Testis (tissue), 3 donors: ENCODE results near the gene OMA1. TPM values are rescaled to one million over a fixed set of nuclear protein-coding genes. Genes with fewer than 3 reads are reported as not detected.

Experiments used
- DNase-seq: peaks from one replicate; pipeline ENCODE4 v3.0.0-alpha.2; 2019
- H3K27ac ChIP-seq, 2 donors: fragments of 200-600 bp; sonication (generic); one replicate each; pipeline ENCODE4 v1.5.1; 2019
- H3K27me3 ChIP-seq: fragments of 200-600 bp; sonication (generic); one replicate; pipeline ENCODE4 v1.5.1; 2019
- H3K36me3 ChIP-seq: fragments of 200-600 bp; sonication (generic); one replicate; pipeline ENCODE4 v1.5.1; 2017; ENCODE audit warnings: low read depth; ENCODE audit errors: missing control alignments
- H3K4me1 ChIP-seq: fragments of 200-600 bp; sonication (generic); one replicate; pipeline ENCODE4 v1.5.1; 2019
- H3K4me3 ChIP-seq, 2 donors: fragments of 200-600 bp; sonication (generic); one replicate each; pipeline ENCODE4 v1.5.1; 2017 to 2019
- H3K9me3 ChIP-seq: fragments of 200-600 bp; sonication (generic); one replicate; pipeline ENCODE4 v1.5.1; 2017
- CTCF ChIP-seq, 3 experiments: fragments of 450-650 bp in 2 of 3; fragments of 200-600 bp in 1 of 3; sonication (generic) in 1 of 3; IDR thresholded peaks; one replicate each; pipeline ENCODE4 v1.5.1; 2016 to 2019; ENCODE audit warnings: antibody characterized with exemption in 3 of 3, mild to moderate bottlenecking in 2 of 3, moderate library complexity in 1 of 3
- POLR2A ChIP-seq: fragments of 450-650 bp; IDR thresholded peaks from one replicate; pipeline ENCODE4 v1.6.1; 2017; ENCODE audit warnings: antibody characterized with exemption, mild to moderate bottlenecking, moderate library complexity
- WGBS, 2 donors: methylation state at CpG; one replicate each; pipeline ENCODE4 v1.1.5; 2018; 5-methylcytosine and 5-hydroxymethylcytosine counted together
- intact Hi-C: fragments of 100-400 bp; cut with DNase I; formaldehyde crosslinking; loops from one replicate; pipeline ENCODE4 v1.15.1; 2023; ENCODE audit warnings: low total_unique reads
- polyA plus RNA-seq: library from polyadenylated mRNA; stranded (reverse); fragments of 350-450 nt; fragmentation: Illumina TruSeq; extraction: RNeasy Lipid Tissue Mini Kit (QIAGEN cat#74804); gene quantifications from one replicate; pipeline ENCODE4 v1.2.3, GENCODE V29; 2014; ENCODE audit warnings: low read depth, low replicate concordance; ENCODE audit not compliant: insufficient read depth
- total RNA-seq, 2 donors: library from RNA; depleted of rRNA; stranded (reverse); fragments of >200 nt; gene quantifications; one replicate each; pipeline ENCODE4 v1.2.3, GENCODE V29; 2016

Gene OMA1
- total and polyA plus RNA-seq, 3 donors from 2014 or later, result 10.9 to 24.7 (median 22.1) TPM

GRCh38 chr1:58466630-58467241 is 79.8 kb downstream of the OMA1 start:
- H3K4me3 ChIP-seq, result no peak overlapping the region
- WGBS, 2 donors, result 72 to 85% methylated on average over 6 of the region's 6 CpGs
- H3K27ac ChIP-seq, result no peak overlapping the region
- DNase-seq, result no peak
- no peaks in the 10 kb centered on the region for H3K27me3 ChIP-seq
- no peaks in the 10 kb centered on the region for H3K9me3 ChIP-seq
- no peaks in the 10 kb centered on the region for H3K36me3 ChIP-seq
- no peak for TF ChIP-seq CTCF (IDR thresholded peaks at IDR 0.05)
- no peak for TF ChIP-seq POLR2A
- intact Hi-C loops, result no loop called here
- no peaks in the 10 kb centered on the region for H3K4me1 ChIP-seq

- intact Hi-C loops, result no loop called here
- H3K9me3 ChIP-seq, result no peaks in the 10 kb centered on the region
- H3K27ac ChIP-seq, result no peak overlapping the region
- no peak overlapping the region for H3K4me3 ChIP-seq
- no peaks in the 10 kb centered on the region for H3K27me3 ChIP-seq
- H3K36me3 ChIP-seq, result no peaks in the 10 kb centered on the region
- 81 to 87% methylated on average over 13 of the region's 13 CpGs for WGBS, 2 donors
- DNase-seq, result no peak
- TF ChIP-seq POLR2A (no peak), CTCF (IDR thresholded peaks at IDR 0.05) (no peak)
- H3K4me1 ChIP-seq, result no peaks in the 10 kb centered on the region
Observed at GRCh38 chr1:58465825-58466629, 80.5 kb downstream of the OMA1 start.

- WGBS, 2 donors, result 84 to 91% methylated on average over 6 of the region's 6 CpGs
Observed at GRCh38 chr1:58465176-58465575, 81.3 kb downstream of the OMA1 start.

GRCh38 chr1:58460469-58460868 is 86.1 kb downstream of the OMA1 start:
- no peak overlapping the region for H3K4me3 ChIP-seq
- TF ChIP-seq CTCF (IDR thresholded peaks at IDR 0.05) (no peak), POLR2A (no peak)
- 55 to 64% methylated on average over 2 of the region's 2 CpGs for WGBS, 2 donors
- intact Hi-C loops, result no loop called here
- no peaks in the 10 kb centered on the region for H3K36me3 ChIP-seq
- H3K4me1 ChIP-seq, result no peaks in the 10 kb centered on the region
- no peaks in the 10 kb centered on the region for H3K9me3 ChIP-seq
- DNase-seq, result no peak
- no peaks in the 10 kb centered on the region for H3K27me3 ChIP-seq
- no peak overlapping the region for H3K27ac ChIP-seq

More at GRCh38 chr1:58465176-58465575, 81.3 kb downstream of the OMA1 start:
- no peaks in the 10 kb centered on the region for H3K4me1 ChIP-seq
- no peaks in the 10 kb centered on the region for H3K9me3 ChIP-seq
- intact Hi-C loops, result no loop called here
- no peaks in the 10 kb centered on the region for H3K27me3 ChIP-seq
- H3K36me3 ChIP-seq, result no peaks in the 10 kb centered on the region
- TF ChIP-seq CTCF (IDR thresholded peaks at IDR 0.05) (no peak), POLR2A (no peak)
- DNase-seq, result no peak
- no peak overlapping the region for H3K4me3 ChIP-seq
- no peak overlapping the region for H3K27ac ChIP-seq
